Measurements from ENCODE around the gene SLC27A5. TPM values are rescaled to one million over a fixed set of nuclear protein-coding genes. Genes with fewer than 3 reads are reported as not detected.
A peak's percentile ranks its signal among the peaks of the same experiment; 100 is the strongest.

Gene SLC27A5
- total and polyA plus RNA-seq, 2 of the 13 experiments (the other 11 are each of a cell fraction or from before 2014, with no cell fraction given) = 30.3 to 40.2 TPM

- TF ChIP-seq CSRNP2 (CRISPR knock-in tag; conservative IDR thresholded peaks at IDR 0.05; ENCODE audit: low read depth) = no peak
These were observed 40.9 kb upstream of the SLC27A5 start (continued) for GRCh38 chr19:58552655-58553054.

- H3K4me1 ChIP-seq (ENCODE audit: insufficient read depth, low read length) = peaks cover 34% of the 10 kb centered on the region
- no peak overlapping the region for H3K9ac ChIP-seq (ENCODE audit: insufficient read depth, low read depth, low read length)
- H3K4me2 ChIP-seq (ENCODE audit: low read depth, low read length) = no peak overlapping the region
- H3K9me3 ChIP-seq (ENCODE audit: low read length) = no peaks in the 10 kb centered on the region
- BruUV-seq (replicated peaks) = TSS peak; percentile 11
- CTCF ChIA-PET (ENCODE audit: low intra/inter-chr PET ratio, low total read pairs) = no interaction called here
- ATAC-seq (no peak; the same call in 2 of the 3 replicates), FAIRE-seq (no peak), DNase-seq (ENCODE audit: low spot score) (no peak)
- H3K27me3 ChIP-seq (ENCODE audit: control insufficient read depth in 1 of 2, insufficient read depth in 2 of 2, low read length in 2 of 2) = no peaks in the 10 kb centered on the region
- POLR2A ChIA-PET = interaction anchor here (1.1 to 2.5 kb wide), 3 partner anchors 8 to 32 kb away, joined by 4 to 8 read pairs (median 5); partner anchors contain the start of gene ZBTB45
- no peak overlapping the region for H3K27ac ChIP-seq (ENCODE audit: extremely low read length, insufficient read depth, low read length)
- in situ Hi-C loops (cut with HindIII; ENCODE audit: extremely low pct_ligation_motif_present, low pct_unique_long_range_greater_than_20kb) (no loop called here), intact Hi-C loops (cut with micrococcal nuclease; ENCODE audit: unreplicated experiment) (no loop called here)
- peaks cover 29% of the 10 kb centered on the region for H4K20me1 ChIP-seq (ENCODE audit: insufficient read depth, low read length)
- peaks cover 26% of the 10 kb centered on the region for H3K79me2 ChIP-seq (ENCODE audit: insufficient read depth, low read length)
- no peak overlapping the region for H2AFZ ChIP-seq (ENCODE audit: low read length)
- peaks cover 41 to 65% of the 10 kb centered on the region in 2 experiments for H3K36me3 ChIP-seq (replicated peaks in 1 of 2; ENCODE audit: control insufficient read depth in 1 of 2, insufficient read depth in 2 of 2, low read length in 2 of 2)
- H3K4me3 ChIP-seq (replicated peaks in 1 of 3; ENCODE audit: insufficient read depth in 1 of 3, low read depth in 2 of 3, low read length in 3 of 3) = no peak overlapping the region
- 98% methylated on average over 12 of the region's 18 CpGs for WGBS (ENCODE audit: low lambda C conversion rate)
- TF ChIP-seq POLR2G (IDR thresholded peaks at IDR 0.05; ENCODE audit: low read depth, low read length) (peak; percentile 70), USF2 (IDR thresholded peaks at IDR 0.05; ENCODE audit: low read depth, low read length) (no peak), USF2 (CRISPR knock-in tag; IDR thresholded peaks at IDR 0.05; ENCODE audit: borderline replicate concordance) (no peak), SALL1 (CRISPR knock-in tag; IDR thresholded peaks at IDR 0.05) (no peak), ZNF687 (CRISPR knock-in tag; IDR thresholded peaks at IDR 0.05) (peak; percentile 11; the same call in 1 of the 2 replicates), AGO1 (IDR thresholded peaks at IDR 0.05; ENCODE audit: low read depth, low read length, poor library complexity, severe bottlenecking) (peak; percentile 45), DBP (CRISPR knock-in tag; IDR thresholded peaks at IDR 0.05; ENCODE audit: not compliant biosample characterization) (no peak)
- TF ChIP-seq, protein P1, sequence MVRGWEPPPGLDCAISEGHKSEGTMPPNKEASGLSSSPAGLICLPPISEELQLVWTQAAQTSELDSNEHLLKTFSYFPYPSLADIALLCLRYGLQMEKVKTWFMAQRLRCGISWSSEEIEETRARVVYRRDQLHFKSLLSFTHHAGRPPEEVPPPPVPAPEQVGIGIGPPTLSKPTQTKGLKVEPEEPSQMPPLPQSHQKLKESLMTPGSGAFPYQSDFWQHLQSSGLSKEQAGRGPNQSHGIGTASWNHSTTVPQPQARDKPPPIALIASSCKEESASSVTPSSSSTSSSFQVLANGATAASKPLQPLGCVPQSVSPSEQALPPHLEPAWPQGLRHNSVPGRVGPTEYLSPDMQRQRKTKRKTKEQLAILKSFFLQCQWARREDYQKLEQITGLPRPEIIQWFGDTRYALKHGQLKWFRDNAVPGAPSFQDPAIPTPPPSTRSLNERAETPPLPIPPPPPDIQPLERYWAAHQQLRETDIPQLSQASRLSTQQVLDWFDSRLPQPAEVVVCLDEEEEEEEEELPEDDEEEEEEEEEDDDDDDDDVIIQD (CRISPR knock-in tag; IDR thresholded peaks at IDR 0.05; ENCODE audit: low read depth) = no peak
These were observed 40.0 kb upstream of the SLC27A5 start for GRCh38 chr19:58551577-58552471.

Data from HepG2 (cell line).